Measurements from ENCODE around the gene ST8SIA4.
"Not testable (repeated sequence)": the region's sequence is repeated elsewhere in the genome, so short reads cannot be mapped to it uniquely, and the experiment has no call there.

The ST8SIA4 gene

DNA sequence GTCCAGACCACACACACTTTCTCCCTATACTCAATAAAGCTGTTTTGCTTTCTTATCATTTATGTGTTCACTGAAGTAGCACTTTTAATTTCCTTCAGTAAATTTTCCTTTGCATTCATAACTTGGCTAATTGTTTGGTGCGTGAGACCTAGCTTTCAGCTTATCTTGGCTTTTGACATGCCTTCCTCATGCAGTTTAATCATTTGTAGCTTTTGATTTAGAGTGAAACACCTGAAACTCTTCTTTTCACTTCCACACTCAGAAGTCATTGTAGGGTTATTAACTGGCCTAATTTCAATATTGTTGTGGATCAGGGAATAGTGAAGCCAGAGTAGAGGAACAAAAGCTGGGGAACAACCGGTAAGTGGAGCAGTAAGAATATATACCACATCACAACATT lies 114.7 kb downstream of the ST8SIA4 start:
- FAIRE-seq (no peak), DNase-seq (ENCODE audit: low spot score) (no peak)

DNA sequence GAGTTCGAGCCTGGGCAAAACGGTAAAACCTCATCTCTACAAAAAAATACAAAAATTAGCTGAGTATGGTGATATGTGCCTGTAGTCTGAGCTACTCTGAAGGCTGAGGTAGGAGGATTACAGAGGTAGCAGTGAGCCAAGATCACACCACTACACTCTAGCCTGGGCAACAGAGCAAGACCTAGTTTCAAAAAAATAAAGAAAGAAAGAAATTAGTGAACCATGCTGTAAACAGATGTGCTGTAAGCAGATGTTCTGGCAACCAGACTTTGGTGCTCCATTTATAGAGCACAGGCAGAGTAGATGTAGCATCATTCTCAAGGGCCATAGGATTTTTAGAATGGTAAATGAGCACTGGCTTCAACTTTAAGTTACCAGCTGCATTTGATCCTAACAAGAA lies 115.4 kb downstream of the ST8SIA4 start:
- no peak for DNase-seq (ENCODE audit: low spot score)
- FAIRE-seq, result no peak

DNA sequence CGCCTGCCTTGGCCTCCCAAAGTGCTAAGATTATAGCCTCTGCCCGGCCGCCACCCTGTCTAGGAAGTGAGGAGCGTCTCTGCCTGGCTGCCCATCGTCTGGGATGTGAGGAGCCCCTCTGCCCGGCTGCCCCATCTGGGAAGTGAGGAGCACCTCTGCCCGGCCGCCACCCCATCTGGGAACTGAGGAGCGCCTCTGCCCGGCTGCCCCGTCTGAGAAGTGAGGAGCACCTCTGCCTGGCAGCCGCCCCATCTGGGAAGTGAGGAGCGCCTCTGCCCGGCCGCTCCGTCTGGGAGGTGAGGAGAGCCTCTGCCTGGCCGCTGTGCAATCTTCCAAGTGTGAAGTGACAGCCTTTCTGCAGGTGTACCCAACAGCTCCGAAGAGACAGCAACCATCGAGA lies 117.5 kb downstream of the ST8SIA4 start:
- FAIRE-seq, result not testable (repeated sequence)

DNA sequence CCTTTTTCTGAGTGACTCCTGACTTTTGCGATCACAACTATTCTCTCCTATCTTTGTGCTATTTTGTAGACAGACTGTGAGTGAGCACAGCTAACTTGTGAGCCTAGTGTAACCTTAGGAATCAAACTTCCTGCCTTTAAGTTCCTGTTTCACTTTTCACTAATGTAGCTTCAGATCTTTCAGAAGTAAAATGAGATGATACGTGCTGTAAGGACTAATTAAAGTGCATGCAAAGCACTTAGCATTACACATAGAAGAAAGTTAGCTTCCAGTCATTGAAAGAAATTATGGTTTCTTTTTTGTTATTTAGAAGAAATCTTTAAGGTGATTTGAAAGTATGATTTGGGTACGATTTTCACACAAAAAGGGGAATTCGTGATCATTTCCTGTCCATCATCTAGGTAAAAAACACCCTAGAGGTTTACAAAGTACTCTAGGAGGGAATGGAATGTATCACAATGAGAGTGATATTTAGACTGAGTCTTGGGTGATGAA lies 122.7 kb downstream of the ST8SIA4 start:
- DNase-seq (ENCODE audit: low spot score), result no peak
- FAIRE-seq, result no peak

More for the DNA sequence above, 117.5 kb downstream of the ST8SIA4 start:
- not testable (repeated sequence) for DNase-seq (ENCODE audit: low spot score)

DNA sequence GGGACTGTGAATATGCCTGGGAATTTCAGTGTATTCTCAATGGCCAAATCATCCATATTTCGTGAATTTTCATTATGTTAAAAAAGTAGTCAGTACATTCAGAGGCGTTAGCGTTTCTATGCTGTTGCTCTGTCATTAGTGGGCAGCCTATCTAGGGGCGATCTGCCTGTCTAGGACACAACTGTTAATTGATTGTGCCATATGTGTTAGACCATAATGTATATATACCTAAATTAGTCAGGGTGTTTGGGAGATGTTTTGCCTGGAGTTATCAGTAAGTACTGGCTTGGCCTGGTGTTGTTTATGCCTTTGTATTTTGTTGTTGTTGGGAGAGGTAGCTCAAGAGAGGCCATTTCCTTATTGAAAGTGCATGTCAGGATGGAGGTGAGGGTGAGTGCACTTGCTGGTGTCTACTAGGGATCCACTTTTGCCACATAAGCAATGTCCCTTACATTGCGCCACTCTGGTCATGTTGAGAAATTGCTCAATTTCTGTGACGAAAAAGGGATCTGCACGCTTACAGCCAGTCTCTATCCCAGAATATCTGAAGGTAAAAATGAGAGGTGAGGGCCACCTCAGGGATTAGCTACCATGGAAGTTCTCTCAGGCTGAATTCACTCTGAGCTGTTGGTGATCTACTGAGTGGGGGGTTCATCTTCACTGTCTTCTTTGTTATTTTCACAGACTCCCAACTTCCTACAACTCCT lies 123.3 kb downstream of the ST8SIA4 start:
- FAIRE-seq, result no peak
- no peak for DNase-seq (ENCODE audit: low spot score)

DNA sequence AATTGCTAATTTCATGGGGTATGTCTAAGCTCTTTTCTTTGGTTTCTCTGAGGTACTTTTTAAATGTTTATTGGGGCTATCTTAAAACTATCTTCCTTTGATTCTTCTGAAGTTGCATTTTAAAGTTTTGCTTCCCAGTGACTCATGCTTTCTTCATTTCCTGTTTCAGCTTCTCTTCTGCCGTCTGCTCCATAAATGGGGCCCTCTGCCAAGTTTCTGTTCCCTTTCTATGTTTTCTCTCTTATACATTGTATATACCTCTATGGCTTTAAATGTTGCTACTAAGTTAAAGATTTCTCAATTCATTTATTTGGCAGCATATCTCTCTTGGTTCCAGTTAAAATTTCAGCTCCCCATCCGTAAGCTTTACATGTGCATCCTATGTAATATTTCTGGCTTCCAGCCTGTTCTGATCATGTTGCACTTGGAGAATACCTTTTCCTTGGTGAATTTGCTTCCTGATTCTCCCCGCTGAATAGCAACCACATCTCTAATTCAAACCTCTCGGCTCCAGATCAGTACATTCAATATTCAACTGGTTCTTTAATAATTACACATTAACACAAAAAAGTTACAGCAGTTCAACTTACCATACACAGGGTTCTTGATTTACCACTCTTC lies 125.3 kb downstream of the ST8SIA4 start:
- FAIRE-seq, result peak; percentile 54
- DNase-seq (ENCODE audit: low spot score), result peak; percentile 34

DNA sequence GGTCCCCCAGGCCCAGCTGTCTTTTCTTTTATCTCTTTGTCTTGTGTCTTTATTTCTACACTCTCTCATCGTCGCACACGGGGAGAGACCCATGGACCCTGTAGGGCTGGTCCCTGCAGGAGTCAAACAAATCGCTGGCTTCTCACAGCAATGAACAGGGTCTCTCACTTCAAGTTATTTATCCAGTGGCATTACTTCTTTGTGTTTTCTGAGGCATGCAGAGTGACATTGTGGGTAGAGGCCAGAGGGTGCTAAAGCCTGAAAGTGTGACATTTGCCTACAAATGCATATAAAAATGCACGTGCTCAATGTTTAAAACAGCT lies 127.6 kb downstream of the ST8SIA4 start:
- FAIRE-seq (no peak), DNase-seq (ENCODE audit: low spot score) (no peak)

DNA sequence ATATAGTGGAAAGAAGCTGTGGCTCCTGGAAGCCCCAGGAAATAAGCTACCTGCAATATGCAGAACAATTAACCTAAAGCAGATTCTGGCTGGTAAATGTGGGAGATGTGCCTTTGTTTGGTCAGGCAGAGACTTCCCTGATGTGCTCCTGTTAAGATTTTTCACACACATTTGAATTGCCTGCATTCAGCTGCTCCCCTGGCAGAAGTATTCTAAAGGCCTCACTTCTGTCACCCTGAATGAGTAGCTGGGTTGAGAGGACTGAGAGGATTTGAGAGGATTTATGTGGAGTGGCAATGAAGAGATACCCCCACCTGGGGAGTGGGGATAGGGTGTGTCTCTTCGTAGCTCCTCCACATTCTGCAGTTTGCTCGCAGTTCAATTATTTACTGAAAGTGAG lies 130.5 kb downstream of the ST8SIA4 start:
- FAIRE-seq, result no peak
- no peak for DNase-seq (ENCODE audit: low spot score)

DNA sequence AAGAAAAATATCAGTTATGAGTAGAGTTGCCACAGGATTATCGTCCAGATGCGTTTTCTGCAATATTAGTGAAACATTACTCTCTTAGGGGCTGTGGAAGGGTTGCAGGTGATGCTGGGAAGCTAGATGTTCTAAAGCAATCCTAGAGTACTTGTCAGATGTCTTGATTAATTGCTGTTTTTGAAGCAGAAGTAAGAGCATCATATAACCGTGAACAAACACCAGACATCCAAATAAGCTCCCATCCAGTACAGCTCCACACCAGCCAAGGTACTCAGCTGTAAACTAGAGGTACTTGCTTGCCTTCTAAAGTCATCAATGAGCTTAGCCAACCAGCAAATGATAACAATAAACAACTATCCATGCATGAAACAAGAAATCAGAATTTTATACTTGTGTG lies 131.1 kb downstream of the ST8SIA4 start:
- DNase-seq (ENCODE audit: low spot score), result no peak
- no peak for FAIRE-seq

DNA sequence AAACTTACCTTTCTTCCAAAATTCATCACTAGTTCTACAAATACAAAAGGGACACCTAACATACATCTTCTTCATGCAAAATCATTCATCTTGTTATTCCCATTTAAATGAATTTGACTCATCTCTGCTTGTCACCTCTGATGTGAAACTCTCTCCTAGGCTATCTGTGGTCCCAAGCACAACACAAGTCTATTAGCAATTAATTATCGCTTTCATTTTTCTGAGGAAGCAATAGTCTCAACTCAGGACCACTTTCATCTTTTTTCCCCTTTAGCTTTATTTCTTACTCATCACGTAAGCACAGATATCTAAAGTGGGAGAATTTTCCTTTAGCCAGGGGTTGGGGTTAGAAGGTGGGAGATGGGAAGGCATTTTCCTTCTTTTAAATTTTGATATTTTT lies 131.9 kb downstream of the ST8SIA4 start:
- DNase-seq (ENCODE audit: low spot score), result no peak
- FAIRE-seq, result no peak

DNA sequence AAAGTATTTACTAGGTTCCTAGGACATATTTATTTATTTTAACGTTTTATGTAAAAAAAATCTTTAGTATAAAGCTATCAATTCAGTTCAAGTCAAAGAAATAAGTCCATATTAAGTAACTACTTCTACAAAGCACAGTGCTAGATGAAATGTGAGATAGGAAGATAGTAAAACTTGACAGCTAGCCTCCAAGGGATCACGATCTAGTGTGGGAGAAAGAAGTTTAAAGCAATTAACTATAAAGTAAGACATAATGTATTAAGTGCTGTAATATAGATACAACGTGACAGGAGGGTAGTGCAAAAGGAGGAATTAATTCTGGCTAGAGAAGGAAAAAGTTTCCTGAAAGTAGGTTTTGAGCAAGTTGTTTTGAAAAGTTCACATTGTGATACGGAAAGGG lies 134.9 kb downstream of the ST8SIA4 start:
- DNase-seq (ENCODE audit: low spot score) (no peak), FAIRE-seq (no peak)

DNA sequence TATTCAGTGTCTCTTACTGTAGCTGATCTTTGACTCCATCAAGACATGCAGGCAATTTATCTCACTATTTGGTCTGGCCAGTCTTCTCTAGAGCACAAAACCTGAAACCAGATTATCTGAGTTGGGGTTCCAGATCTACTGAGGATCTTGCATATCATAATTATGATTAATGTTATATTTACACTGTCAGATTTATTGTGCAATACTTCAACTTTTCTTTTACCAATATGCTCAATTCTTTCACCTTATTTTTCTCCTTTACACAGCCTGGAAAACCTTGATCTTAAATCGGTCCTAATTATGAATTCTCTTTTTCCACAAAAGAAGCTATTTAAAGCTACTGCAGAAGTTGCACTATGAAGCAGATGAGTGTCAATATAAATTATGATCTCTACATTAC lies 140.1 kb downstream of the ST8SIA4 start:
- FAIRE-seq (no peak), DNase-seq (ENCODE audit: low spot score) (no peak)

DNA sequence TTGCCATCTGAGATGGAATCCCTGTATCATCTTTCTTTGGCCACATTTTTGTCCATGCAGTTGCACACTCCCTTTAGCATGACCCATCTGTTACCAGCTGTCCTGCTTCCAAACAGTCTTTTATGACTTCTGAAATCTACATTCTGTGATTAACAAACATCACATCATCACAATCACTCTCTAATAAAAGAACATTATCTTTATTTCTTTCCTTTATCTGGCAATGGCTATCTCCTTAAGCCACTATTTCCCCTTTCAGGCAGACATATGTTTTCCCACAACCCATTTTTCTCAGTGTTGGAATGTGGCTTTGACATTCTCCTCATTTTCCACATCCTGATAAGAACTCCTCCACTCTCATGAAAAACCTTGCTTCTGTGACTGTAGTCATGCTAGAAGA lies 141.0 kb downstream of the ST8SIA4 start:
- no peak for FAIRE-seq
- DNase-seq (ENCODE audit: low spot score), result no peak

DNA sequence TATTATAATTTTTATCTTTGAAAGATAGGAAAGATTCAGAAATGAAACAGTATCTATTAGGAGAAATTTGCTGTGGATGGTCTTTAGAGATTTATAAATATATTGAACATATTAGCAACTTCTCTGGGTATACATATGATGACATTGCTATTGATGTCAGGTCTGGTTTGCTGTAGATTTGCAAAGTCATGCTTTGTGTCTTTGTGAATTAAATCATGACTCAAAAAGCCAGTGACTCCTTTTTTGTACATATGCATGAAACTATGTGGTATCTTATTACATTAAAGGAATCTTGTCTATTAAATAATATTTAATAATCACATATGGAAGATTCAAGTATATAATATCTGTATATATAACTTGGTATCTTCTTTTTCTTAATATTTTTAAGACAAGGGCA lies 141.9 kb downstream of the ST8SIA4 start:
- DNase-seq (ENCODE audit: low spot score) (no peak), FAIRE-seq (no peak)

DNA sequence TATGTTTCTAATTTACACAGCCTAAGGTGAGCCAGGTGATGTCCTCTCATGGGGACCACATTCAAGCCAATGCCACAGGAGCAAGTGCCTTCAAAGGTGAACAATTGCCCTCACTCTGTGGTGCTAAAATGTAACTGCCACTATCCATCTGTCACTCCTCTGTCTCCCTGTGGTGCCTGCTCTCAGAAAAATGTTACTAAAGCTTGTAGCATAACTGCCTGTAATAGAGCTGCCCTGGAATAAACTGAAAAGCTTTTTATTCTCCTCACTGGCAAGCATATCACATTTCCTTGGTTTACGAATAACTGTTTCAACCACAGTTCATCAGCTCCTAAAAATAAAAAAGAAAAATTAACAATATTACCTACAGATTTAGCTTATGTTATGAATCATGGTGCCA lies 142.4 kb downstream of the ST8SIA4 start:
- DNase-seq (ENCODE audit: low spot score) (no peak), FAIRE-seq (no peak)

DNA sequence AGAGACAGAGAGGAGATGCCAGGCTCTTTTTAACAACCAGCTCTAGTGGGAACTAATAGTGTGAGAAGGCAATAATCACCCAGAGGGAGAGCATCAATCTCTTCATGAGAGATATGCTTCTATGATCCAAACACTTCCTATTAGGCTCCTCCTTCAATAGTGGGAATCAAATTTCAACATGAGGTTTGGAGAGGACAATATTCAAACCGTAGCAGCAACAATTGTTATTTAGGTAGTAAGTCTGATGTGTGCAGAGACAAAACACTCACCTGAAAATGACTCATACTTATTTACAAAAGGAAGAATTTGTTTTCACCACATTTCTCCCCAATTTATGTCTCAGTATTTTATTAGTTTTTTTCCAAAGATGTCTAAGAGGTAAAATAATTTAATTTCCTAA lies 144.3 kb downstream of the ST8SIA4 start:
- FAIRE-seq, result no peak
- no peak for DNase-seq (ENCODE audit: low spot score)

DNA sequence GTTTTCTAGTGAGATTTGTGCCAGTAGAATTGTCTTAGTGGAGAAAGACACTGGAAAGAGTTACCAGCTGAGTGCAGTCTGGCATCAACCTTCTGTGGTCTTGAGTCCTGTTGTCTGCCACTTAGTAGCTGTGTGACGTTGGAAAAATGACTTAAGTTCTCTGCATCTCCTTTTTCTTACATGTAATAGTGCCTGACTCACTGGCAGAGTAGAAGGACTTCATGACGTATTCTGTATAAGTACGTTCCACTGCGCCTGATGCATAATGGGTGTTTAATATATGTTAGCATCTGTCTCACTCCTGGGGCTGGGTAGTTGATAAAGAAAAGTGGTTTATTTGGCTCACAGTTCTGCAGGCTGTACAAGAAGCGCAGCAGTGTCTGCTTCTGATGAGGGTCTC lies 144.8 kb downstream of the ST8SIA4 start:
- DNase-seq (ENCODE audit: low spot score) (no peak), FAIRE-seq (no peak)

DNA sequence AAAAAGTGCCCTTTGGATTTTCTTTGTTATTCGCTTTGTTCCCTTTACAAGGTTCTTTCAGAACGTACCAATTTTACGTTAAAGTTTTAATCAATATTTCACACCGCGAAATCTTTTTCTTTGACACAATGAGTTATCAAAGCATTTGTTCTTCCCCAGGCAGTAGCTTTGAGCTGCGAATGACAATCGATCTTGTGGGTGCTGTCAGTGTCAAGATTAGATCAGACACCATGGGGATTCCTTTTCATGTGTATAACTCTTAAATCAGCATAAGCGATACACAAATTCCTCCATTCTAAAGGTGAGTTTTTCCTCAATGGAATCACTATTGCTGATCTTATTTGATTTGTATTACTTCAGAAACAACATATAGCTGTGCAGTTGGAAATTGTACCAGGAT lies 145.5 kb downstream of the ST8SIA4 start:
- DNase-seq (ENCODE audit: low spot score) (no peak), FAIRE-seq (no peak)

Data from RCC 7860 (cell line).